GM18519 (cell line): ENCODE results near the gene HOXA1.

ENCODE experiments used
- ATAC-seq: cut with Tn5 transposase; IDR thresholded peaks from one replicate; pipeline ENCODE4 v1.9.1; 2021; ENCODE audit warnings: mild to moderate bottlenecking, moderate library complexity; ENCODE audit not compliant: unreplicated experiment, low FRiP score

HOXA1 gene

GRCh38 chr7:27117887-27118491, 22.2 kb upstream of the HOXA1 start:
- ATAC-seq = no peak

DNA sequence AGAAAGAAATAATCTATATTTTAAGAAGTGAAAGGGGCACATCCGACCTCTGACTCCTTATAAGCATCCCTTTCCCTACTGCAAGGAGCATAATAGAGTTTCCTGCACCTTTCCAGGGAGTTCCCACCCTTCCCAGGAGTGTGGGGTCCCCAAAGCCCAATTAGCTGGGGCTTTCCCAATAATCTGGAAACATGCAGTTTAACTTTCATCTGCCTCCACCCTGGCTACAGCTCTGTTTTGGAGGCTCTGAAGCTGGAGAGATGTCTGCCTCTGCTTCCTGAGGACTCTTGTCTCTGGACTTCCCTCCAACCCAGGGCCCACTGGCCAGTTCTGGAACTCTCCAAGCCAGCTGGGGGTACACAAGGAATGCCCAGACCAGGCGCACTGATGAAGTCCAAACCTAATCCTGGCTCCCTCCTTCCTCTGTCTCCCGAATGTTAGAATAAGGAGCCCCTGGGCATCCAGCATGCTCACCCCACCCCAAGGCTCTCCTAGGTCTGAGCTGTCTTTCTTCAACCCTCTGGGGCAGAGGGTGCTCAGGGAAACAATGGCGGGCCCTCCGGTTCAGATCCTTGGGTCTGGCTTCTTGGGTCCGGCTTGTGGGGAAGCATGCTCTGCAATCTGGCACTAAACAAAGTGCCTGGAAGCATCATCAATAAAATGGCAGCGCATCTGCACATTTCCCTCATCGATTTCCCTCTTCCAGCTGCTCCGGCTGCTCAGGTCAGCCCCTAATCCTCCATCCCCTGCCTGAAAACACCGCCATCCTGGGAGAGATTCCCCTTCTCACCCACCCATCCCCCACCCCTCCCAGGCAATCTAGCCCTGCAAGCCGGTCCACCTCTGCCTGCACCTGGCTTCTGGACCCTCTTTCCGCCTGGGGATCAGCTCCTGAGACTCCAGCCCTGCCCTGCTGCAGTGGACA, 21.4 kb upstream of the HOXA1 start:
- ATAC-seq = no peak

DNA sequence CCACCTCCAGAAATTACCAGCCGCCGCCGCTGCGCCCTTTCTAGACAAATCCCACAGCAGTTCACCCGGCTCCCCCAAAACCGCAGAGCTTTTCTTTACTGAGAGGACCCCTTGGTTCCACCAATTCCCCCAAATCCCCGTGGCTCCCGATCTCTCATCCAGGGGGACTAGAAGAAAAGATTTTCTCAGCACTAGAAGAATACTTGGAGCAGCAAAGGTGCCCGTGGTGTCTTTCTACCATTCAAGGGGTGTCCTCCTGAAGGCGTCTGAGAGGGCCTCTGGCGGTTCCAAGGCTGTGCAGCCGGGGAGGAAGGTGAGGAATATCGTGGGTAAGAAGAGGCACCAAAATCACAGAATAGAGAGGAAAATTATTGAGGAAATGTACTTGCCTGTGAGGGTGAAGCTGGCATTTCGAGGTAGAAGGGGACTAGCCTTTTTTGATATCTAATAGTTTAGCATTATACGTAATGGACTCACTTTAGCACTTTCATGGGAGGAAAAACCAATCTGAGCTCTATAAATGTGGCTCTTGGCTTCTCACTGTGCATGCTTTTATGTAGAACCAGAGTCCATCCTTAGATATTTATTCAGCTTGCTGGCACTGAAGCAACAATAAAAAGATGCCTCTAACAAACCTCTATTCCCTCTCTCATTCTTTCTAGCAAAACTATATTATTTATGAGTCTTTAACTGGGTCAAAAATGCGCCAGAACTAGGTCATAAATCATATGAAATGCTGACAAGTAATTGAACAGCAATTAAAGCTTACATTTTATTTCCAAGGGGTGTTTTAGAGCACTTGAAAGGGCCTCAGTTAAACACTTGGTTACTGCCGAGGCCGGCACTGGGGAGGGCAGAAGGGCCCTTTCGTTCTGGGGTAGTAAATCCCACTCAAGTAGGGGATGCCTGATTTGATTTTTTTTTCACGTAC, 20.5 kb upstream of the HOXA1 start:
- no peak for ATAC-seq

DNA sequence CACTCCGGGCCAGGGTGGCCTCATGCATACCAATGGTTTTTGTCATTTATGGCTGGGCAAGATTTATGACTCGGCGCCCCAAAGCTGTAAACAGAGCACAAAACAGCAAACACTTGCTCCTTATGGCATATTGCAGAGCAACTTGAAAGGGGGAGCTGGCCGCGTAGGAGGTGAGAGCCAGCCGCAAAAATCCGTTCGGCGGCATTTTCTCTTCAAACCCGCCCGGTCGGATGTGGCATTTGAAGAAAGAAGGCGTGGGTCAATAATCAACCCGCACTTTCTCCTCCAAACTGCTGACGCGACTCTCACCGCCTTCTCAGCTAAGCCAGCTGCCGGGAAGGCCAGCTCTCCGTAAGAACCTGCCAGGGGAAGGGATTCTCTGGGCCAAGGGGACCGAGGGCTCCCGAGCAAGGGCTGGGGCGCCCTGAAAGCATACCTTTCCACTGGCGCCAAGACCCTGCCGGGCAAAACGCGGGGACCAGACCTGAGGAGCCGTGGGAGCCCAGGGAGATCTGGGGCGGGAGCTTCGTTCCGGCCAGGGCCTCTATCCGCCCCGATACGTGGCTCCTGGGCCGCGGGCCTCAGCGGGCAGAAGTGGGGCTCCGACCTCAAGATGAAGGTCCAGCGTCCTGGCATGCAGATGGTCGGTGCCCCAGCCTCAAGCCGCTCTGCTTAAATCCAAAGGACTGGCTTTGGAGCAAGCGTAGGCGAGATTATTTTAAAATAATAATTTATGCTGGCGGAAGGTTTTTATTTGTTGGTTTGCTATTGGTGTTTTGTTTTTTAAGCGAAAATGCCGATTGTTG, 19.6 kb upstream of the HOXA1 start:
- no peak for ATAC-seq

- no peak for ATAC-seq
Observed at GRCh38 chr7:27114881-27115220, 19.1 kb upstream of the HOXA1 start.

DNA sequence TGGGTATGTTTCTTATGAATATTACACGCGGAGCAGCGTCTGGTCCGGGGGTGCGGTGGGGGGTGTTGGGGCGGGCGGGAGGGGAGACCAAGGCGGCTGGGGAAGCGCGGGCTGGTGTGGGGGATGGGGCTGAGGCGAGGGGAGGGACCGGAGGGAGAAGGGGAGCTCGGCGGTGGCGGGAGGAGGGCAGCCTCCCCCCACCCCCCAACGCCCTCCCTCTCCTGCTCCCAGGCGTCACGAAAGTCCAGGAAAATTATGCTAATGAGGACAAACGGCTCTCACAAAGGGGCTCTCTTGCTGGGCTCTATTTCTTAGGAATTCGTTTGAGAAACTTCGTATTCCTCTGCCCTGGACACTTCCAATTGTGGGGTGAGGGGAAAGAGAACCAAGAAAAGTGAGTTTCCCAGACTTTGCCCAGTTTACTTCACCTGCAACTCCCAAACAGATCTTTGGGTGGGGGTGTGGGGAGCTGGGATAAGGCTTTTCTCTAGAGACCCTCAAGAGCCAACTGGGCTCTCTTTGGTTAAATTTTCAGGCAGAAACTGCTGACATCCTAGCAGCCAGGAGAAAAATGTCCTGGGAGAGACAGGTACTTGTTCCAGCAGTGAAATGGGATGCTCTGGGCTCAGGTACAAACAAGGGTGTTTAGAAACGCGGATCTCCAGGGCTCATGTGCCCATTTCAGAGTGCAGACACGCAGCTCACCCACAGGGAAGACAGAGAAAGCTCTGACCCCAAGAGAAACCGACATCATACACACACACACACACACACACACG, 18.4 kb upstream of the HOXA1 start:
- no peak for ATAC-seq

DNA sequence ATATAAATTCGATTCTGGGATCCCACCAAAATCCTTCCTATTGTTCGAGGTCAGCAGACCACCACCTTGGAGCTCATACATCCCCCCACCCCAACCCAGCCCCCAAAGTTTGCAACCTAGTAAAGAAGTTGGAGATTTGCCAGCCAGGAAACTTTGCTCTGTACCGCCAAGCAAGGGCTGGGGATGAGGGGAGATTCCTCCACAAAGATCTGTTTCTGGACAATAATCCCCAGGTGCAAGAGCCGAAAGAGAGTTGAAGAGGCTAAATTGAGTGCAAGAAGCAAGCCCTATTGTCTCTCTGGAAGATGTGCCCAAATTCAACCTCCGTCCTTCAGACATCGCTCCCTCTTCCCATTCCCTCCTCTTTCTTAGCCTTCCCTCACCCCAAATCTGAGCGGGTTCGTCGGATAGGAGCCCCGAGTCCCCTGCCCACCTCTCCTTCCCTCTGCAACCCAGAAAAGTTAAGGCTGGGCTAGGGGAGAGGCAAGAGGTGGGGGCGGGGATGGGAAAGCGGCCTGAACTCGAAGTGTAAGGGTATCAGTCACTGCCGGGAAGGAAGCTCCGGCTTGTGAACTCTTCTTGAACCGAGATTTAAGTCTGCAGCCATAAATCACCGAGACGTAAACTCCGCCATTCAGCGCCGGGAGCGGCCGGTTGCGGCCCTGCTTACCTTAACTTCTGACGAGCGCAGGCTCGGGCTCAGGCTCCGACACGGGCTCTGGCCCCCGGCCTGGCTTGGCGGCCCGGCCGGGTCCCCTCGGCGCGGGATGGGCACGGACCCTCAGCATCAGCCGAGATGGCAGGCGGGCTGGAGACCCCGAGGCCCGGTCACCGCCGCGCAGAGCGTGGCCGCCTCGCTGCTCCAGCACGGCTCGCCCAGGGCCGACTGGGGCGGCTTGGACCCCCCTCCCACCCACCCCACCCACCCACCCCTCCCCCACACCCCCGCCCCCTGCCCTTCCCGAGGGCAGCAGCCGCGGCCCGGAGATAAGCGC, 17.5 kb upstream of the HOXA1 start:
- ATAC-seq = no peak

GRCh38 chr7:27112361-27112760, 16.6 kb upstream of the HOXA1 start:
- no peak for ATAC-seq

GRCh38 chr7:27111751-27112277, 16.0 kb upstream of the HOXA1 start:
- no peak for ATAC-seq

DNA sequence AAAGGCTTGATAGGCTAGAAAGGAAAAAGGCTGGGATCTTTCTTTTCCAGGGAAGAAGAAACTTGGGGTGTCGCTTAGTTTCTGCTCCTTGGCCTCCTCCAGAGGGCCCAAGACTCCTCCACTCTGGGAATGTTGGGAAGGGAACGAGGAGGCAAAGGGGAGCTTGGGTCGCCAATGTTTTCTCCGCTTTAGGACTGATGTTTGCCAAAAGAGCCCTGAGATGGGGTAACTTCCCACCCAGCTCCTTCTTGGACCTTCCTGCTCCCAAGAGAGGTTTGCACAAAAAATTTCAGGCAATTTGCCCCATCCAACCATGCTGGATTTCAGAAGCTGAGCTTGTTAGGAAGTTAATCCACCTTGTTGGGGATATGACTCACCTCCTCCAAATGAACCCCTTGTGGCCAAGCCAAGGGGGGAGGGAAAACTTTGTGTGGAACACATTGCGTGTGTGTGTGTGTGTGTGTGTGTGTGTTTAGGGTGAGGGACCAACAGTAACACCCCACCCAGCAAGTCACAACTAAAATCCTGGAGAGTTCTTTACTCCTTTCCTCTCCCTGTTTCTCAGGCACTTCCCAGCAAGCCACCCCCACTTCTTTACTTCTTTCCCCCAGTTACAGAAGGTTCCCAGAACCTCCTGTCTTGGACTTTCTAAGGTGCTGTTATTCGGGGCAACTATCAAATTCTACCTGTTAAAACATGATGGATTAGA, 15.4 kb upstream of the HOXA1 start:
- no peak for ATAC-seq

DNA sequence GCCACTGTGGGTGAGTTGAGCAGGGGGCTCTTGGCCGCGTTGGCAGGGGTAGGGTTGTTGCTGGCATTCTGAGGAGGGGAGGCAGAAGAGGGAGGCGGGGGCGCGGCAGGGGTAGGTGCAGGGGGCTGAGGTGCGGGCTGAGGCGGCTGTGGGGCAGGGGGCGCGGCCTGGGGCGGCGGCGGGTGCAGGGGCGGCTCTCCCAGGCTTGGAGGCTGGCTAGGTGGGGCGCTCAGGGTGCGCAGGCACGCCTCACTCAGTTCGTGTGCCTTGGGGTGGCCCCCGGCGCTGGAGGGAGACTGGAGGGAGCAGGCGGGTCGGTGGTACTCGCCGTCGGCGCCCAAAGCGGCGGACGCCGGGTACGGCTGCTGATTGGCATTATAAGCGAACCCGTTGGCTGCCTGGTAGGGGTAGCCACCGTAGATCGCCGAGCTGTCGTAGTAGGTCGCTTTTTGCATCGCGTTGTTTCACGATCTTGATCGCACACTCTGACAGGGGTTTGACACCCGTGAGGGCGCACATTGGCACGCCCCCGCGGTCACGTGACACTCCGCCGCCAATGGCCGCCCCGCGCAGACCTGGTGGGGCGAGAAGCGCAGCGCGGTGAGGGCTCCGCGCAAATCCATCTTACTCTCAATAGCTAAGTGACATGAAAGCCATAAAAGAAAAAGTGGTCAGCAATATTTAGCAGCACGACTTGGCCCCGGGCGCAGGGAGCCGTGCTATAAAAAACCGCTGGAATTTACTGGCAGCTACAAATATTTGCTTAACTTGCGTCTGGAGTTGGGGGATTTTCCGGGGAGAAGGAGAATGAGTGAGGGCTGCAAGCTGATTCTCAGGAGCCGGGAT, 14.6 kb upstream of the HOXA1 start:
- ATAC-seq = no peak

DNA sequence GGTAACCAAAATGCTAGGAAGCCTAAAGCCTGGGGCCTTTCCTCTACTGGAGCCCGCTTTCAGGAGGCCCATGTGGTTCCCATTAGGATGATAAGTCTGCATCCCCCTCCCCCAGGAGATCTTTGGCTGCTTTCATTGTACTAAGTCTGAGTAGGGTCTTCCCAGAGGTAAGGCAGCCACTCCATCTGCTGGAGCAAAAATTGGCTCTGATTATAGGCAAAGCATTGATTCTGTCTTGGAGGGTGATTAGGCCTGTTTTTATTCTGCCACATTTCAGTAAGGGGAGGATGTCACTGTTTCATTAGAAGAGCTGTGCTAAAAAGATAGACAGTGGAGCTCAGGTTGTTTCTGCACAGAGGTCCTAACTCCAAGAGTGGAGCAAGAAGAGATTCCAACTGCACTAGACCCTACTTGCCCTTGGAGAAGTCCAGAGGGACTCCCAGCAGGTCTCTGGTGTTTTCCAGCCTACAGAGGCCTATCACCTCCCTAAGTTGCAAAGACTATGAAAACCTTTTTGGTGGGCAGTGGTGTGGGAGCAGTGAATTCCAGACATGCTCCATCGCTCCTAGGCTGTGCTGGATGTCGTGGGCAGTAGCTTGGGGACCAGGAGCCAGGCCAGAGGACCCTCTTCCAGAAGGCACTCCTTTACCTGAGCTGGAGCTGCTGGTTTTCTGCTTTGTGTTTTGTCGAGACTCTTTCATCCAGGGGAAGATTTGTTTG, 13.8 kb upstream of the HOXA1 start:
- ATAC-seq = no peak

DNA sequence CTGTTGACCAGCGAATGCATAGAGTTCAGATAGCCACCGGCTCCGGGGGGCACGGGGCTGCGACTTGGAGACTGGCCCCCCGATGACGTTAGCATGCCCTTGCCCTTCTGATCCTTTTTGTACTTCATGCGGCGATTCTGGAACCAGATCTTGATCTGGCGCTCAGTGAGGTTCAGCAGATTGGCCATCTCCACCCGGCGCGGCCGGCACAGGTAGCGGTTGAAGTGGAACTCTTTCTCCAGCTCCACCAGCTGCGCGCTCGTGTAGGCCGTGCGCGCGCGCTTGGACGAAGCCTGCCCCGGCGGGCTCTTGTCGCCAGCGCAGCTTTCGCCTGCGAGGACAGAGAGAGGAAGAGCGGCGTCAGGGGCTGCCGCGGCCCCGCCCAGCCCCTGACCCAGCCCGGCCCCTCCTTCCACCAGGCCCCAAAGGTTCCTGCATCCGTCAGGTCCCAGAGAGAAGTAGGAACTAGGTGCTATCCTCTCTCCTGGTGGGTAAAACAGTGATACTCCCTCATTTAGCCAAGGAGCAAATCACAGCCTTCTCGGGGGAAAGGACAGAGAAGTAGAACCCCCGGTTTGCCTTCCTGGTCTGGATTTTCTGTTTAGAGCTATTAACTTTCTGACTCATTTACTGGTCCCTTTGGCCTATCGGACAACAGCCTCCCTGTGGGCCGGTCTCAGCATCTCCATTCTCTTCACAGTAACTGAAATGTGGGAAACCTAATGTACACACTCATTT, 12.8 kb upstream of the HOXA1 start:
- no peak for ATAC-seq

DNA sequence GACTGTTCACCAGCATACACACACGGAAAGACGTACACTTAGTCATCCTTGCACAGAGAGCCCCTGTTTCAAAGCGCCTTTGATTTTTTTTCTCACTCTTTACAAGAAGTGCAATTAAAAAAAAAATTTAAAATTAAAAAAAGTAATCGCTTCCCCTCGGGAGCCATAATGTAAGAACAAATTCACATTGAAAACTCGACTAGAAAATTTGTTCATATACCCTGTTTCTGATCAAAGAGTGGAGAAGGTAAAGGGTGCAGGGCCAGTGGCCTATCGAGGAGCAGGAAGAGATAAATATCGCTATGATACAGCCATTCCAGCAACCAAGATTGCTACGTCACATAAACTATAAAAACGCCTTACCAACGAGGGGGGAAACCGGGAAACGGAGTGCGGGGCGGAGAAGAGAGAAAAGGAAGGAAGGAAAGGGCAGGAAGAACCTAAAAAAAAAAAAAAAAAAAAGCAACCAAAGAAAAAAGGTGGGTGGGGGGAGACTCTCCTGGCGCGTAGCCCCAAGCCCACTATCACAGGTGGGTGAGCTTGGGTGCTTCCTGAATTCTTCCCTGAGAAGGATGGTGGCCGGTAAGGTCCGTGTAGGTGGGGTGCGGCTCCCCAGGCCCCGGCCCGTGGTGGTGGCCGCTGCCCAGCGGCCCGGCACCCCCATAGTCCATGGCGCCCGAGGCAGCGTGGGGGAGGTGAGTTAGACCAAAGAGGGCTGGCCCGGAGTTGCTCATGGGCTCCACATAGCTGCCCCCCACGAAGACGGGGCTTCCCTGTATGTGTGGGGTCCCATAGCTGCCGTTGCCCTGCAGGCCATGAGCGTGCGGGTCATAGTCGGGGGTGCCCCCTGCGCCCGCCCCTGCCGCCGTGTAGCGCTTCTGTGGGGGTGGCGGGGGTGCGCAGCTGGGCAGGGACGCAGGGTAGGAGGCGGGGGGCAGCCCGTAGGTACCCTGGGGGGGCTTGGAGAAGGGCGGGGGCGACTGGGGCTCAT, 11.9 kb upstream of the HOXA1 start:
- no peak for ATAC-seq
